Heart left ventricle (tissue), 13 donors: ENCODE results near the gene HIVEP2.

ENCODE experiments used
- CTCF ChIP-seq, 12 donors: fragments of 200-600 bp; sonication (generic) in 4 of 12; IDR thresholded peaks; one replicate each; pipeline versions ENCODE4 v1.5.0 to v1.8.0; 2018 to 2022; ENCODE audit warnings: antibody characterized with exemption in 12 of 12, mild to moderate bottlenecking in 5 of 12
- POLR2A ChIP-seq, 2 donors: fragments of 450-650 bp; IDR thresholded peaks; one replicate each; pipeline ENCODE4 v1.6.1; 2017; ENCODE audit warnings: antibody characterized with exemption in 2 of 2, mild to moderate bottlenecking in 2 of 2, moderate library complexity in 2 of 2
- donor health status: ischemic (EF 13 %, LVEDD 7.1; RV severe dilation, severe dysfunction).
- donor health status: DM: no; HTN: yes; CAD: no.
- donor health status: DM: no; HTN: no; CAD: no.
- donor health status: ischemic (EF 25% LVEDD 6.9; RV normal size, moderate dysfunction).
- donor health status: ischemic (EF 25% LVEDD 5.7; RV mildly dilated, moderate dysfunction).
- donor health status: ischemic (EF 35%, LVEDD 5.7; RV mildly dilated, moderate dysfunction).
- donor health status: nonischemic (EF 11% LVEDD 7.7; RV severe dilation, severe dysfunction).
- donor health status: DM: yes; HTN: yes; CAD: no.
- donor health status: PGD.
- donor health status: ischemic (EF 29% LVEDD 5.4; RV normal size, mild dysfunction).
- donor health status: nonischemic (EF 23%, LVEDD 6.1; RV moderate dilation, normal function).

DNA sequence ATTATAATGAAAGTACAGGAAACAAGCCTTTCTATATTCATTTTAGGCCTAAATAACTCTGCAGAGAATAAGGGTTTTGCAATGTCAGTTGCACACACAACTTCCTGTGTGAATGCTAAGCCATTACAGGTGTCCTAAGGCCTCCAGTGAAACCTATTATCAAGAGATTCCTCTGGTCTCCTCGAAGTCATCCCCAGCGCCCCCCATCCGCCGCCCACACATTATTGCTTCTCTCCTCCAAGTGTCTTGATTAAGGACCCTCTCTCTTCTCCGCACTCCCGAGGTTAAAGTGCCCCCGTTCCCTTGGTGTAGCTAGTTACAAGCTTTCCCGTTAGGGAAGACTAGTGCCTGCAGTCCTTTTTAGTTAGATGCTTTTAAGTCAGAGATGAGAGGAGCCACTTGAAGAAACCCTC is 1.3 kb downstream of the HIVEP2 start:
- TF ChIP-seq CTCF (IDR thresholded peaks at IDR 0.05) = no peak
- no peak for TF ChIP-seq POLR2A (IDR thresholded peaks at IDR 0.05)
